WTC11 (cell line): ENCODE results near the gene FGD5.

Source experiments
- ATF1 ChIP-seq: sonication (generic); formaldehyde crosslinking; IDR thresholded peaks from 2 replicates; pipeline ENCODE4 v1.8.1; 2023; ENCODE audit warnings: mild to moderate bottlenecking, moderate library complexity, missing genetic modification reagents
- ATF2 ChIP-seq: sonication (generic); formaldehyde crosslinking; IDR thresholded peaks from 2 replicates; pipeline ENCODE4 v1.8.1; 2022; ENCODE audit warnings: low read depth, missing genetic modification reagents, borderline replicate concordance
- ATF3 ChIP-seq: sonication (generic); formaldehyde crosslinking; conservative IDR thresholded peaks from 2 replicates; pipeline ENCODE4 v1.8.1; 2022; ENCODE audit warnings: mild to moderate bottlenecking, missing genetic modification reagents
- CTCF ChIP-seq: fragments of 200-600 bp; IDR thresholded peaks from 2 replicates; pipeline ENCODE4 v1.8.0; 2022; ENCODE audit warnings: antibody characterized with exemption
- JUN ChIP-seq: sonication (generic); formaldehyde crosslinking; IDR thresholded peaks from 2 replicates; pipeline ENCODE4 v1.8.0; 2023; ENCODE audit warnings: mild to moderate bottlenecking, missing genetic modification reagents
- MAX ChIP-seq: sonication (generic); formaldehyde crosslinking; IDR thresholded peaks from 2 replicates; pipeline ENCODE4 v1.8.0; 2022; ENCODE audit warnings: mild to moderate bottlenecking, missing genetic modification reagents
- MYBL2 ChIP-seq: sonication (generic); formaldehyde crosslinking; IDR thresholded peaks from 2 replicates; pipeline ENCODE4 v1.8.1; 2023; ENCODE audit warnings: mild to moderate bottlenecking, moderate library complexity, missing genetic modification reagents
- SOX15 ChIP-seq: fragments of 250-450 bp; sonication (Bioruptor Pico); IDR thresholded peaks from 2 replicates; pipeline ENCODE4 v1.9.0; 2021; ENCODE audit warnings: mild to moderate bottlenecking
- TP53 ChIP-seq: sonication (generic); formaldehyde crosslinking; IDR thresholded peaks from 2 replicates; pipeline ENCODE4 v1.8.1; 2023; ENCODE audit warnings: mild to moderate bottlenecking, missing genetic modification reagents
- ZNF232 ChIP-seq: sonication (generic); formaldehyde crosslinking; IDR thresholded peaks from 2 replicates; pipeline ENCODE4 v1.8.0; 2022; ENCODE audit warnings: mild to moderate bottlenecking, missing genetic modification reagents

GRCh38 chr3:14870783-14871060, 52.0 kb downstream of the FGD5 start:
- TF ChIP-seq CTCF (no peak), ATF3 (no peak), ATF1 (no peak), MAX (no peak), TP53 (no peak), ATF2 (CRISPR knock-in tag) (no peak), SOX15 (CRISPR knock-in tag) (no peak), JUN (no peak), MYBL2 (no peak), ZNF232 (CRISPR knock-in tag) (no peak)
